GM12892 (cell line): ENCODE measurements around the gene LMF2.
A peak's percentile ranks its signal among the peaks of the same experiment; 100 is the strongest.

Experiments
- POLR2A ChIP-seq: IDR thresholded peaks from 2 replicates; pipeline ENCODE4 v1.6.1; 2011; ENCODE audit warnings: low read depth, low read length, control low read depth
- TAF1 ChIP-seq: IDR thresholded peaks from 2 replicates; pipeline ENCODE4 v1.6.1; 2011; ENCODE audit warnings: low read depth, mild to moderate bottlenecking, control low read depth, low read length, borderline replicate concordance

- TF ChIP-seq POLR2A (peak; percentile 54), TAF1 (no peak)
Measured at GRCh38 chr22:50526834-50527801, 19.6 kb upstream of the LMF2 start.
